Transverse colon (tissue), 4 donors: Measurements from ENCODE around the gene BCL2L1. TPM values are rescaled to one million over a fixed set of nuclear protein-coding genes. Genes with fewer than 3 reads are reported as not detected.

Source experiments
- DNase-seq: peaks from one replicate; pipeline ENCODE4 v3.0.0-alpha.2; 2019
- H3K27ac ChIP-seq, 4 donors: fragments of 200-600 bp; sonication (generic); 2 replicates each; pipeline ENCODE4 v1.5.1; 2016 to 2018; ENCODE audit warnings: inconsistent platforms in 4 of 4
- H3K27me3 ChIP-seq: fragments of 200-600 bp; sonication (generic); 2 replicates; pipeline ENCODE4 v1.5.1; 2017; ENCODE audit warnings: inconsistent platforms
- H3K36me3 ChIP-seq, 4 donors: fragments of 200-600 bp; sonication (generic); 2 replicates each; pipeline ENCODE4 v1.5.1; 2017 to 2019; ENCODE audit warnings: inconsistent platforms in 4 of 4
- H3K4me1 ChIP-seq, 4 donors: fragments of 200-600 bp; sonication (generic); 2 replicates each; pipeline ENCODE4 v1.5.1; 2017 to 2020; ENCODE audit warnings: inconsistent platforms in 4 of 4
- H3K4me3 ChIP-seq, 4 donors: fragments of 200-600 bp; sonication (generic); 1 replicate in 1 of 4; 2 replicates in 3 of 4; pipeline versions ENCODE4 v1.5.1 to v1.6.1; 2017 to 2019; ENCODE audit warnings: inconsistent platforms in 4 of 4
- H3K9me3 ChIP-seq, 2 donors: fragments of 200-600 bp; sonication (generic); 2 replicates each; pipeline ENCODE4 v1.5.1; 2017 to 2019; ENCODE audit warnings: inconsistent platforms in 2 of 2
- CTCF ChIP-seq, 5 experiments: fragments of 200-600 bp in 3 of 5; fragments of 450-650 bp in 2 of 5; sonication (generic) in 3 of 5; IDR thresholded peaks; 1 replicate in 2 of 5; 2 replicates in 3 of 5; pipeline ENCODE4 v1.5.1; 2016 to 2017; ENCODE audit warnings: antibody characterized with exemption in 5 of 5, inconsistent platforms in 3 of 5, mild to moderate bottlenecking in 2 of 5, moderate library complexity in 1 of 5
- EP300 ChIP-seq: sonication (generic); formaldehyde crosslinking; IDR thresholded peaks from one replicate; pipeline ENCODE4 v1.6.1; 2017; ENCODE audit warnings: antibody characterized with exemption, low read depth
- POLR2A ChIP-seq: fragments of 450-650 bp; IDR thresholded peaks from one replicate; pipeline ENCODE4 v1.6.1; 2016; ENCODE audit warnings: antibody characterized with exemption, mild to moderate bottlenecking, moderate library complexity
- POLR2AphosphoS5 ChIP-seq, 3 donors: sonication (generic); formaldehyde crosslinking; IDR thresholded peaks; one replicate each; pipeline ENCODE4 v1.6.1; 2016; ENCODE audit warnings: antibody characterized with exemption in 3 of 3
- WGBS, 2 donors: methylation state at CpG; one replicate each; pipeline ENCODE4 v1.1.5; 2018; ENCODE audit warnings: low coverage in 1 of 2; 5-methylcytosine and 5-hydroxymethylcytosine counted together
- in situ Hi-C, 4 donors: fragments of 200-750 bp; cut with MboI; loops; one replicate each; pipeline versions ENCODE4 v1.15.0 to v1.15.1; 2017; ENCODE audit warnings: low sequenced_read_pairs in 3 of 4, low pct_ligation_motif_present in 1 of 4, low pct_unique_long_range_greater_than_20kb in 1 of 4
- intact Hi-C: fragments of 100-400 bp; cut with DNase I; formaldehyde crosslinking; loops from one replicate; pipeline ENCODE4 v1.15.1; 2023; ENCODE audit warnings: low total_unique reads
- total RNA-seq, 4 donors: library from RNA; depleted of rRNA; stranded (reverse); fragments of >200 nt; gene quantifications; one replicate each; pipeline ENCODE4 v1.1.0, GENCODE V29; 2016

Gene BCL2L1
- total RNA-seq, 4 donors from 2014 or later = 98.6 to 151 (median 107) TPM

- intact Hi-C loops = no loop called here
- no peak for TF ChIP-seq CTCF (IDR thresholded peaks at IDR 0.05)
- peak in 2 of 3 donors; percentile 46 to 51 for TF ChIP-seq POLR2AphosphoS5 (IDR thresholded peaks at IDR 0.05)
- no peak for TF ChIP-seq EP300
- peaks cover 56 to 72% (median 63%) of the 10 kb centered on the region in 4 donors for H3K4me1 ChIP-seq
- no peaks in the 10 kb centered on the region for H3K9me3 ChIP-seq
- peaks cover 0 to 8% (median 3%) of the 10 kb centered on the region in 4 donors for H3K36me3 ChIP-seq
- no peaks in the 10 kb centered on the region for H3K27me3 ChIP-seq
- no peak overlapping the region for H3K4me3 ChIP-seq
- H3K27ac ChIP-seq = peak overlapping the region; percentile 74 to 85 (median 82)
- DNase-seq = peak; percentile 83
- in situ Hi-C loops = no loop called here
- WGBS, 2 donors = 28% methylated on average over 2 of the region's 2 CpGs; no CpG with 5 or more reads in 1 of the 2 donors
Observed at GRCh38 chr20:31707994-31708735, 14.5 kb downstream of the BCL2L1 start.

GRCh38 chr20:31707258-31707615 is 15.4 kb downstream of the BCL2L1 start:
- intact Hi-C loops = no loop called here
- DNase-seq = no peak
- Histone ChIP-seq H3K27ac (peak overlapping the region; percentile 79 to 85 (median 82)), H3K4me1 (peaks cover 46 to 63% (median 54%) of the 10 kb centered on the region in 4 donors), H3K36me3 (peaks cover 0 to 8% (median 3%) of the 10 kb centered on the region in 4 donors), H3K27me3 (no peaks in the 10 kb centered on the region), H3K9me3 (no peaks in the 10 kb centered on the region), H3K4me3 (no peak overlapping the region)
- in situ Hi-C loops = no loop called here
- TF ChIP-seq POLR2AphosphoS5 (IDR thresholded peaks at IDR 0.05) (no peak), EP300 (no peak), CTCF (IDR thresholded peaks at IDR 0.05) (no peak), POLR2A (no peak)
- 86 to 91% methylated on average over 3 to 5 of the region's 5 CpGs for WGBS, 2 donors

GRCh38 chr20:31706607-31707257 is 15.9 kb downstream of the BCL2L1 start:
- Histone ChIP-seq H3K27me3 (no peaks in the 10 kb centered on the region), H3K27ac (peak overlapping the region; percentile 79 to 85 (median 82)), H3K9me3 (no peaks in the 10 kb centered on the region), H3K4me3 (no peak overlapping the region), H3K36me3 (peaks cover 0 to 8% (median 3%) of the 10 kb centered on the region in 4 donors), H3K4me1 (peaks cover 41 to 61% (median 49%) of the 10 kb centered on the region in 4 donors)
- no peak for DNase-seq
- no peak for TF ChIP-seq EP300
- TF ChIP-seq POLR2AphosphoS5 (IDR thresholded peaks at IDR 0.05) = no peak
- no peak for TF ChIP-seq POLR2A
- TF ChIP-seq CTCF (IDR thresholded peaks at IDR 0.05) = no peak
- in situ Hi-C loops (no loop called here), intact Hi-C loops (no loop called here)
- 89% methylated on average over 2 of the region's 2 CpGs; no CpG with 5 or more reads in 1 of the 2 donors for WGBS, 2 donors
